ENCODE results near the gene RAI1.

The RAI1 gene

GRCh38 chr17:17749025-17749772 lies 67.9 kb downstream of the RAI1 start:
- no peak overlapping the region for H3K14ac ChIP-seq (ENCODE audit: low read length in 2 of 2)
- H2AK5ac ChIP-seq (ENCODE audit: low read length, severe bottlenecking) = no peak overlapping the region
- H3K4ac ChIP-seq (ENCODE audit: low read depth in 1 of 2, low read length in 2 of 2) = peak overlapping the region in 1 of 2 experiments; percentile 3
- H2AFZ ChIP-seq (ENCODE audit: low read depth, low read length) = no peak overlapping the region
- H4K91ac ChIP-seq (ENCODE audit: low read length) = no peak overlapping the region
- DNase-seq = no peak
- H3K4me2 ChIP-seq (ENCODE audit: low read length, poor library complexity, severe bottlenecking) = no peak overlapping the region
- no peak overlapping the region for H2BK15ac ChIP-seq (ENCODE audit: low read depth, poor library complexity, severe bottlenecking)
- H3K36me3 ChIP-seq (ENCODE audit: control insufficient read depth in 1 of 2, insufficient read depth in 2 of 2, low read depth in 1 of 2, low read length in 2 of 2) = peaks cover 0 to 17% of the 10 kb centered on the region in 2 experiments
- no peak overlapping the region for H4K8ac ChIP-seq (ENCODE audit: low read length)
- peak overlapping the region in 1 of 2 experiments; percentile 54 for H3K23ac ChIP-seq (ENCODE audit: low read length in 2 of 2)
- peaks cover 31% of the 10 kb centered on the region for H3K4me1 ChIP-seq (ENCODE audit: control insufficient read depth, insufficient read depth, low read depth, low read length)
- H3K27ac ChIP-seq (ENCODE audit: low read length, poor library complexity, severe bottlenecking) = no peak overlapping the region
- H3K18ac ChIP-seq (ENCODE audit: low read depth in 1 of 2, low read length in 2 of 2) = no peak overlapping the region
- no peak overlapping the region for H2BK120ac ChIP-seq (ENCODE audit: low read depth, low read length)
- no peaks in the 10 kb centered on the region for H3K27me3 ChIP-seq (ENCODE audit: control insufficient read depth in 1 of 2, insufficient read depth in 1 of 2, low read length in 2 of 2)
- H2BK12ac ChIP-seq (ENCODE audit: low read length in 2 of 2) = peak overlapping the region in 1 of 2 experiments; percentile 37
- H3K4me3 ChIP-seq (ENCODE audit: insufficient read depth in 1 of 2, low read depth in 1 of 2, low read length in 2 of 2) = no peak overlapping the region
- WGBS = 76% methylated on average over 17 of the region's 17 CpGs
- H3K79me1 ChIP-seq (replicated peaks; ENCODE audit: low read length, poor library complexity, severe bottlenecking) = peaks cover 48% of the 10 kb centered on the region
- H3K9ac ChIP-seq (ENCODE audit: low read length) = no peak overlapping the region
- no peak overlapping the region for H2BK5ac ChIP-seq (ENCODE audit: low read depth, low read length, poor library complexity, severe bottlenecking)
- no peaks in the 10 kb centered on the region for H3K9me3 ChIP-seq (ENCODE audit: control insufficient read depth, low read length)

GRCh38 chr17:17749921-17750320 lies 68.7 kb downstream of the RAI1 start:
- H3K27ac ChIP-seq (ENCODE audit: low read length, poor library complexity, severe bottlenecking) = no peak overlapping the region
- H3K23ac ChIP-seq (ENCODE audit: low read length in 2 of 2) = no peak overlapping the region
- peak; percentile 63 for DNase-seq
- peak overlapping the region; percentile 32 for H4K91ac ChIP-seq (ENCODE audit: low read length)
- no peak overlapping the region for H2AFZ ChIP-seq (ENCODE audit: low read depth, low read length)
- no peak overlapping the region for H3K14ac ChIP-seq (ENCODE audit: low read length in 2 of 2)
- H2AK5ac ChIP-seq (ENCODE audit: low read length, severe bottlenecking) = no peak overlapping the region
- H3K4me1 ChIP-seq (ENCODE audit: control insufficient read depth, insufficient read depth, low read depth, low read length) = peaks cover 31% of the 10 kb centered on the region
- no peak overlapping the region for H3K18ac ChIP-seq (ENCODE audit: low read depth in 1 of 2, low read length in 2 of 2)
- H3K4ac ChIP-seq (ENCODE audit: low read depth in 1 of 2, low read length in 2 of 2) = no peak overlapping the region
- no peak overlapping the region for H2BK120ac ChIP-seq (ENCODE audit: low read depth, low read length)
- H2BK12ac ChIP-seq (ENCODE audit: low read length in 2 of 2) = no peak overlapping the region
- H2BK15ac ChIP-seq (ENCODE audit: low read depth, poor library complexity, severe bottlenecking) = no peak overlapping the region
- no peak overlapping the region for H4K8ac ChIP-seq (ENCODE audit: low read length)
- WGBS = 48% methylated on average over 6 of the region's 6 CpGs
- no peaks in the 10 kb centered on the region for H3K27me3 ChIP-seq (ENCODE audit: control insufficient read depth in 1 of 2, insufficient read depth in 1 of 2, low read length in 2 of 2)
- no peak overlapping the region for H3K4me3 ChIP-seq (ENCODE audit: insufficient read depth in 1 of 2, low read depth in 1 of 2, low read length in 2 of 2)
- no peaks in the 10 kb centered on the region for H3K9me3 ChIP-seq (ENCODE audit: control insufficient read depth, low read length)
- H3K4me2 ChIP-seq (ENCODE audit: low read length, poor library complexity, severe bottlenecking) = no peak overlapping the region
- no peak overlapping the region for H2BK5ac ChIP-seq (ENCODE audit: low read depth, low read length, poor library complexity, severe bottlenecking)
- peaks cover 50% of the 10 kb centered on the region for H3K79me1 ChIP-seq (replicated peaks; ENCODE audit: low read length, poor library complexity, severe bottlenecking)
- no peak overlapping the region for H3K9ac ChIP-seq (ENCODE audit: low read length)
- H3K36me3 ChIP-seq (ENCODE audit: control insufficient read depth in 1 of 2, insufficient read depth in 2 of 2, low read depth in 1 of 2, low read length in 2 of 2) = peaks cover 0 to 20% of the 10 kb centered on the region in 2 experiments

GRCh38 chr17:17750881-17751280 lies 69.6 kb downstream of the RAI1 start:
- Histone ChIP-seq H2BK12ac (ENCODE audit: low read length in 2 of 2) (no peak overlapping the region), H2AK5ac (ENCODE audit: low read length, severe bottlenecking) (no peak overlapping the region), H3K36me3 (ENCODE audit: control insufficient read depth in 1 of 2, insufficient read depth in 2 of 2, low read depth in 1 of 2, low read length in 2 of 2) (peaks cover 0 to 25% of the 10 kb centered on the region in 2 experiments), H3K9ac (ENCODE audit: low read length) (peak overlapping the region; percentile 89), H2BK15ac (ENCODE audit: low read depth, poor library complexity, severe bottlenecking) (no peak overlapping the region), H2AFZ (ENCODE audit: low read depth, low read length) (no peak overlapping the region), H3K4ac (ENCODE audit: low read depth in 1 of 2, low read length in 2 of 2) (no peak overlapping the region), H3K4me2 (ENCODE audit: low read length, poor library complexity, severe bottlenecking) (no peak overlapping the region), H3K27me3 (ENCODE audit: control insufficient read depth in 1 of 2, insufficient read depth in 1 of 2, low read length in 2 of 2) (no peaks in the 10 kb centered on the region), H3K18ac (ENCODE audit: low read depth in 1 of 2, low read length in 2 of 2) (no peak overlapping the region), H3K4me1 (ENCODE audit: control insufficient read depth, insufficient read depth, low read depth, low read length) (peaks cover 30% of the 10 kb centered on the region), H3K4me3 (ENCODE audit: insufficient read depth in 1 of 2, low read depth in 1 of 2, low read length in 2 of 2) (no peak overlapping the region), H3K14ac (ENCODE audit: low read length in 2 of 2) (no peak overlapping the region), H2BK120ac (ENCODE audit: low read depth, low read length) (no peak overlapping the region), H3K27ac (ENCODE audit: low read length, poor library complexity, severe bottlenecking) (no peak overlapping the region), H3K23ac (ENCODE audit: low read length in 2 of 2) (no peak overlapping the region), H2BK5ac (ENCODE audit: low read depth, low read length, poor library complexity, severe bottlenecking) (no peak overlapping the region), H3K79me1 (replicated peaks; ENCODE audit: low read length, poor library complexity, severe bottlenecking) (peaks cover 53% of the 10 kb centered on the region), H4K91ac (ENCODE audit: low read length) (no peak overlapping the region), H4K8ac (ENCODE audit: low read length) (peak overlapping the region; percentile 19), H3K9me3 (ENCODE audit: control insufficient read depth, low read length) (no peaks in the 10 kb centered on the region)
- no peak for DNase-seq
- 73% methylated on average over 7 of the region's 8 CpGs for WGBS

GRCh38 chr17:17751489-17752088 lies 70.3 kb downstream of the RAI1 start:
- Histone ChIP-seq H4K91ac (ENCODE audit: low read length) (peak overlapping the region; percentile 81), H3K4me3 (ENCODE audit: insufficient read depth in 1 of 2, low read depth in 1 of 2, low read length in 2 of 2) (peak overlapping the region; percentile 46 to 78), H2BK120ac (ENCODE audit: low read depth, low read length) (no peak overlapping the region), H3K23ac (ENCODE audit: low read length in 2 of 2) (no peak overlapping the region), H2BK5ac (ENCODE audit: low read depth, low read length, poor library complexity, severe bottlenecking) (no peak overlapping the region), H2BK15ac (ENCODE audit: low read depth, poor library complexity, severe bottlenecking) (no peak overlapping the region), H4K8ac (ENCODE audit: low read length) (peak overlapping the region; percentile 67), H3K27ac (ENCODE audit: low read length, poor library complexity, severe bottlenecking) (no peak overlapping the region), H3K14ac (ENCODE audit: low read length in 2 of 2) (no peak overlapping the region), H3K9me3 (ENCODE audit: control insufficient read depth, low read length) (no peaks in the 10 kb centered on the region), H2BK12ac (ENCODE audit: low read length in 2 of 2) (peak overlapping the region; percentile 15 to 24), H3K79me1 (replicated peaks; ENCODE audit: low read length, poor library complexity, severe bottlenecking) (peaks cover 49% of the 10 kb centered on the region), H3K36me3 (ENCODE audit: control insufficient read depth in 1 of 2, insufficient read depth in 2 of 2, low read depth in 1 of 2, low read length in 2 of 2) (peaks cover 0 to 21% of the 10 kb centered on the region in 2 experiments), H3K4ac (ENCODE audit: low read depth in 1 of 2, low read length in 2 of 2) (peak overlapping the region in 1 of 2 experiments; percentile 87), H3K9ac (ENCODE audit: low read length) (peak overlapping the region; percentile 89), H2AK5ac (ENCODE audit: low read length, severe bottlenecking) (peak overlapping the region; percentile 69), H3K27me3 (ENCODE audit: control insufficient read depth in 1 of 2, insufficient read depth in 1 of 2, low read length in 2 of 2) (no peaks in the 10 kb centered on the region), H3K4me2 (ENCODE audit: low read length, poor library complexity, severe bottlenecking) (peak overlapping the region; percentile 66), H3K18ac (ENCODE audit: low read depth in 1 of 2, low read length in 2 of 2) (peak overlapping the region; percentile 68 to 73), H2AFZ (ENCODE audit: low read depth, low read length) (no peak overlapping the region), H3K4me1 (ENCODE audit: control insufficient read depth, insufficient read depth, low read depth, low read length) (peaks cover 30% of the 10 kb centered on the region)
- 73% methylated on average over 15 of the region's 17 CpGs for WGBS
- no peak for DNase-seq
